Body of pancreas (tissue), 4 donors: ENCODE measurements around the gene TBCE.

Source experiments
- CTCF ChIP-seq, 7 experiments: fragments of 450-650 bp in 4 of 7; fragments of 200-600 bp in 3 of 7; sonication (generic) in 3 of 7; IDR thresholded peaks; one replicate each; pipeline ENCODE4 v1.5.1; 2016 to 2019; ENCODE audit warnings: antibody characterized with exemption in 7 of 7
- POLR2A ChIP-seq, 3 donors: fragments of 450-650 bp; IDR thresholded peaks; one replicate each; pipeline ENCODE4 v1.6.1; 2016; ENCODE audit warnings: antibody characterized with exemption in 3 of 3, mild to moderate bottlenecking in 2 of 3

GRCh38 chr1:235426143-235426542, 58.9 kb downstream of the TBCE start:
- TF ChIP-seq CTCF (IDR thresholded peaks at IDR 0.05) = no peak
- TF ChIP-seq POLR2A (IDR thresholded peaks at IDR 0.05) = no peak
